Endothelial cell of umbilical vein (primary cell): ENCODE measurements around the gene CHRNE.

Source experiments
- CTCF ChIP-seq, 2 donors: IDR thresholded peaks; 1 replicate in 1 of 2; 2 replicates in 1 of 2; pipeline ENCODE4 v1.5.1; 2011; ENCODE audit warnings: low read length in 2 of 2, mild to moderate bottlenecking in 2 of 2, moderate library complexity in 2 of 2, control low read depth in 1 of 2, inconsistent platforms in 1 of 2, low read depth in 1 of 2; ENCODE audit not compliant: insufficient read depth in 1 of 2; ENCODE audit errors: extremely low read depth in 1 of 2
- EZH2 ChIP-seq: IDR thresholded peaks from 2 replicates; pipeline ENCODE4 v1.6.1; 2012; ENCODE audit warnings: borderline replicate concordance, low read depth, mild to moderate bottlenecking, moderate library complexity, low read length, inconsistent platforms; ENCODE audit not compliant: severe bottlenecking
- GATA2 ChIP-seq: IDR thresholded peaks from 2 replicates; pipeline ENCODE4 v1.7.0; 2011; ENCODE audit warnings: low read depth, mild to moderate bottlenecking, moderate library complexity, mixed read lengths, low read length; ENCODE audit not compliant: insufficient read length, insufficient read depth
- MAX ChIP-seq: IDR thresholded peaks from 2 replicates; pipeline ENCODE4 v1.6.1; 2011; ENCODE audit not compliant: insufficient read depth, insufficient read length
- POLR2A ChIP-seq: IDR thresholded peaks from 2 replicates; pipeline ENCODE4 v1.6.1; 2012; ENCODE audit warnings: low read depth, mild to moderate bottlenecking, control low read depth, low read length
- POLR2AphosphoS5 ChIP-seq: IDR thresholded peaks from 2 replicates; pipeline ENCODE4 v1.6.1; 2012; ENCODE audit warnings: low read depth, mild to moderate bottlenecking, control low read depth, low read length, moderate library complexity; ENCODE audit not compliant: insufficient read depth

GRCh38 chr17:4898927-4899326, 4.0 kb downstream of the CHRNE start:
- no peak for TF ChIP-seq POLR2A
- no peak for TF ChIP-seq CTCF (IDR thresholded peaks at IDR 0.05; ENCODE audit: extremely low read depth in 1 of 2, insufficient read depth in 1 of 2, low read depth in 1 of 2, low read length in 2 of 2)
- TF ChIP-seq POLR2AphosphoS5 = no peak
- TF ChIP-seq EZH2 = no peak
- TF ChIP-seq MAX = no peak
- no peak for TF ChIP-seq GATA2
